HG03469 (cell line): Measurements from ENCODE around the gene UBE2QL1.
A peak's percentile ranks its signal among the peaks of the same experiment; 100 is the strongest.

Experiments
- ATAC-seq: cut with Tn5 transposase; IDR thresholded peaks from one replicate; pipeline ENCODE4 v1.9.1; 2021; ENCODE audit warnings: mild to moderate bottlenecking, moderate library complexity, moderate number of reproducible peaks; ENCODE audit not compliant: unreplicated experiment

UBE2QL1 gene

GRCh38 chr5:6473284-6473683 lies 24.6 kb downstream of the UBE2QL1 start:
- ATAC-seq, result no peak

DNA sequence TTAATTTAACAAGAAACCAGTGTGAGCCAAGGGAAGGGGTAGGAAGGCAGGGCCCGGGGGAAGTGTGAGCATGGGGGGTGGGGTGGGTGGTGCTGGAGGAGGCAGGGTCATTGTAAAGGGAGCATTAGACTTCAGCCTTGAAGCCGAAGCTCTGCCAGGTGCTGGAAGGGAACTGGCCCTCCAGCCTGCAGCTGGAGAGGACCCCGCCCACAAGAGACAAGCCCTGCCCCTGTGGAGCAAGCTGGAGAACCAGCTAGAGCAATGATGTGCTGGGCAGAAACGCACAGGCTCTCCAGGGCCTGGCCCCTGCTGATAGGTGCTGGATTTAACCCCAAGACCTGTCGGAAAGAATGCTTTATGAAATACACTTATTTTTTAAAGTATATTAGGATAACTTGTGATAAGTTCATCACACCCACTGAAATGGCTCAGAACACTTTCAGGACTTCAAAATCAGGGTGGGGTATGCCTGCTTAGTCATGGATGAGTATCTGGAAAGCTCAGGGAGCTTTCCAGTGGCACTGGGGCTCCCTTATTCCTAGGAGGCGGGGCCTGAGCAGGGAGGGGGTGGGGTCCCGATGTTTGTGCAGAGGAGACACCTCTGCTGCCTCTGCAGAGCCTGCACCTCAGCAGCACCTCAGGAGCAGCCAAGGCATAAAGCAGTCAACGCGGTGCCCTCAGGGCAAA lies 27.1 kb downstream of the UBE2QL1 start:
- no peak for ATAC-seq

DNA sequence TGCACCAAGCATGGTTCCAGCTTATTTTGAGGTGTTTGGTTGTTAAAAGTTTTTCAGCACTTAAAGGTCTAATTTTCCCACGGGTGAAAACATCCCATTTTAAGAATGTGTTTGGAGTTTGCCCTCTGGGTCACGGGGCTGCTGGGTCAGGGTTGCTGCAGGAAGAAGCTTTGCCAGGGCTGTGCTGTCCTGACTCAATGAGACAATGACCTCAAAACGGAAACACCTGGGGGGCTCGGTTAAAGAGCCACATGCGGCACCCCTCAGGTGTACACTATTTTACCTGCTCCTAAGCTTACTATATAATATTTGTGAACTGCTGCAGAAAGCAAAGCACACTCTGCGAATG lies 27.6 kb downstream of the UBE2QL1 start:
- no peak for ATAC-seq

DNA sequence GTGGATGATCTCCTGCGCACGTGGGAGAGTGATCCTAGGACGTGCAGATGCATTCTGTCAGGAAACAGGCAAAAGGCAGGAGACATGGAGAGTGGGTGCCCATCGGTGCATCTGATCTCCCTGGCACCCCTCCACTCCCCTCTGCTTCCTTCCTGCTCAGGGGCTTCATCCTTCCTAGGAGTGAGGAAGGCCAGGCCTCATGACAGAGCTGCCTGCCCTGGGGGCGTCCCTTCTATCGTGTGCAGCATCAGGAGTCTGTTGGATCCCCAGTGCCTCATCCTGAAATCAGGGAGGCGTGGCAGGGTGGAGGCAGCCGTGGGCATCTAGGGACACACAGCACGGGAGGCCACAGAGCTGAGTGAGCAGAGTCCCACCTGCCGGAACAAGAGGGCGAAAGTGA lies 30.1 kb downstream of the UBE2QL1 start:
- ATAC-seq, result no peak

DNA sequence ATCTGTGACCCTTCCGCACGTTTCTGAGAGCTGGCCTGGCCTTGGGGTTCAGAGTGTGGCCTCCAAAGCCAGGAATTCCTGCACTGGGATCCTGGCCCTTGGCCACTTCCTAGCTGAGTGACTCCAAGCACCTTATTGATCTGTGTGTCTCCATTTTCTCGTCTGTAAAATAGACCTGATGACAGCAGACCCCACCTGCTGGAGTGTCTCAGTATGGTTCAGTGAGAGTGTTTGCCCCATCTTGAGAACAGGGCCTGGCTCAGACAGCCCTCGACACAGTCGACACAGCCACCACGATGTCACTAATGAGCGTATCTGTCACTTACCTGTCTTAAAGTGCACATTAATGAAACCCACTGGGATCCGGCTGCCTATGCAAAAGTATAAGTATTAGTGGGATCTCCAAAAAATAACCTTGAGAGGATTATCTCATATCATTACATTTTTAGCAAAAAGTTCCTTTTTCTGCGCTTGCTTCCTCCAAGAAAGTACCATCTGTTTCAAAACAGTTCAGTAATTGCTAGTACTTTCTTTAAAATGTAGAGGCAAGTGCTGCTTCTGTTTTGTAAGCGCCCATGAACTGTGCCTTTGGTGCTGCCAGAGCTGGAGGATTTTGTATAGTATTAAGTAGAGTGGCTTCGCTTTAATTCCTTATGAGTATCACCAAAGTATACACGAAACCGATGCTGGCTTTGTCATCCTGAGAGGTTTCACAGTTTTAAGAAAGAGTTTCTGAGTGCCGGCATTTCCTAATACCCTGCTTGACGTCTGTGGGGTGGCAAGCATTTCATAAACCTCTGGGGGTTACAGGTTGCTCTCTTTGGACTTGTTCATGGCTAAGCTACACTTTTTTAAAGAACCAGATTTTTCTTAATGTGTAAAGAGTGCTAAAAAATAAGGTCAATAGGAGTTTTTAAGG lies 31.7 kb downstream of the UBE2QL1 start:
- ATAC-seq, result peak; percentile 43

- no peak for ATAC-seq
Observed at GRCh38 chr5:6482735-6483134, 34.1 kb downstream of the UBE2QL1 start.

GRCh38 chr5:6483880-6484382 lies 35.3 kb downstream of the UBE2QL1 start:
- ATAC-seq, result peak; percentile 84

- no peak for ATAC-seq
Observed at GRCh38 chr5:6484446-6484845, 35.8 kb downstream of the UBE2QL1 start.

- ATAC-seq, result no peak
Observed at GRCh38 chr5:6484899-6485298, 36.2 kb downstream of the UBE2QL1 start.

- no peak for ATAC-seq
Observed at GRCh38 chr5:6485441-6485840, 36.8 kb downstream of the UBE2QL1 start.

DNA sequence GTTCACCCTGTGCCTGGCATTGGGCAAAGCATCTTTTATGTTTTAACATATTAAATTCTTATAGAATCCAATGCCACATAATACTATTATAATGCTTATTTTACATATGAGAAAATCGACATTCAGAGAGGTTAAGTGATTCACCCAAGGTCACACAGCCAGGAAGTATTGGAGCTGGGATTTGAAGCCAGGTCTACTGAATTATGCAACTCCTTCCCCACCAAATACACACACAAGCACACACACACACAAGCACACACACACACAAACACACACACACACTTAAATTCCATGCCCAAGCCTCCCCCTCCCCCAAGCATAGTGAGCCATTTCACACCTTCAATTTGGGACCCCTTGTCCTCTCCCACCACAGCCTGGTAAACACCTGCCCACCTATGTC lies 37.4 kb downstream of the UBE2QL1 start:
- ATAC-seq, result no peak

DNA sequence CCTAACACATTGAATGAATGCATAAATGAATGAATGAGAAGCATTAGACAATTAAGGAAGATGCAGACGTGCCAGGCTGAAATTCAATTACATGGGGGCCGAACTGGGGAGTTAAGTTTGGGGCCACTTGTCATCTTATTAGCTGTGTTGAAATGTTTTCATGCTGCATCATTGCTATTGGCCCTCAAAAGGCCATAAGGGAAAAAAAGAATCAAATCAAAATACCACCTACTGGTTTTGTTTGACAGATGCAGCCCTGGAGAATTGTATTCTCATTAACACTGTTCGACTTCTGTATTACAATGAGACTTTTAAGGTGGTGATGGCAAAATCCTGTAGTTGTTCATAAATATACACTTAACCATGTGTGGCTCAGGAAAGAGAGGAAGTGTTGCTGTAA lies 38.4 kb downstream of the UBE2QL1 start:
- ATAC-seq, result no peak

DNA sequence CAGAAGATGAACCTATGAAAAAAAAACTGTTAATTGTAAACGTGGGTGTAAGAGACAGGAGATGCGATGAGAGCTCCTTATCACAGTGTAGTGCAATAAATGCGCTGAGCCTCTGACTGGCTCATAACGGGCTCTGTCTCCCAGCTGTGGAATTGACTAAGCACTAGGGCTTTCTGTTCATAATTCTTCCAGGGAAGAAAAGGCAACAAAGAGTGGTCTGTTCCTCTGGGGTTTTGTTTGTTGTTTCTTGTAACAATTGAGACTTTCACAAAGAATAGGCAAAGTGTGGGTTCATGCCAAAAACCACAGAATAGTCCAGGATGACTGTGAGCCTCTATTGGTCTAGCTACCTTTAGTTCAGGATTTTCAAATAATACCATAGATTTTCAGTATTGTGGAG lies 39.4 kb downstream of the UBE2QL1 start:
- no peak for ATAC-seq

DNA sequence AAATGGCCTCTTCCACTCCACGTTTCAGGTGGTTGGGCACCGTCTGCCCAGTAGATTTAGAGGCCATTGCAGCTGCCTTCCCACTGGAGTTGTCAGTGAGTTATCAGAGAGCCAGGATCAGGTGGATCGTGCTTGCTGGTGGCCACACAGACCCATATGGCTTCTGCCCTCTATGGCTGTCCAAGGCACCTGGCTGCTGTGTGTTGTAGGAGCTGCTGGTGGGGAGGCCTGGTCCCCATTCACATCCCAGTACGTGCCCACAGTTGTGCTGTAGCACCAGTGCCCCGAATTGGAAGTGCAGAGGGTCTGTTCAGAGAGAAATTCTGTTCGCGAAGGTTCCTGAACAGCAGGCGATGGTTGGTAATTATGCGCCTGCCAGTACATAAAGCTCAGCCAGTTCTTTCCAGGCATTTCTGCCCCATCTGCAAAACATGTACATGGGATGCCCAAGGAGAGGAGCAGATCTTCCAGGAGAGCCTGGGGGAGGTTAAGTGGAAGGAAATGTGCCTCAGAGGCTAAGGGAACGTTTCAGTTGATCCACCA lies 41.1 kb downstream of the UBE2QL1 start:
- ATAC-seq, result no peak

- no peak for ATAC-seq
Observed at GRCh38 chr5:6490246-6490645, 41.6 kb downstream of the UBE2QL1 start.

DNA sequence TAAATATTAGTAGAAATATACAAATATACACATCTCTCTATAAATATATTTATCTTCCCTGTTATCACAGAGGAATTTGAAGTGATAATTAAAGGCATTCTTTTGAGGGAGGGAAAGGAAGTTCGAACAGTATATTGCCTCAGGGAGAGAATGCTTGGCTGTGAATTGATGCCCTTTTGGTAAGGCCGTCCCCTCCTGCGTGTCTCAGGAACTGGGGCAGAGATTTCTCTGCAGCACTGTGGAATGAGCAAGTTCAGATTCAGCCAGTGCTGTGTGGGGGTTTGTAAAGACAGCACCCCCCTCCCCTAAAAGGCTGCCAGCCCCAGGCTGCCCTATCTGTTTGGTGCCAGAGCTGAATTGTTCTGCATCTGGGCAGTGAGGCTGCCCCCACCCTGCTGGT lies 42.0 kb downstream of the UBE2QL1 start:
- ATAC-seq, result no peak

DNA sequence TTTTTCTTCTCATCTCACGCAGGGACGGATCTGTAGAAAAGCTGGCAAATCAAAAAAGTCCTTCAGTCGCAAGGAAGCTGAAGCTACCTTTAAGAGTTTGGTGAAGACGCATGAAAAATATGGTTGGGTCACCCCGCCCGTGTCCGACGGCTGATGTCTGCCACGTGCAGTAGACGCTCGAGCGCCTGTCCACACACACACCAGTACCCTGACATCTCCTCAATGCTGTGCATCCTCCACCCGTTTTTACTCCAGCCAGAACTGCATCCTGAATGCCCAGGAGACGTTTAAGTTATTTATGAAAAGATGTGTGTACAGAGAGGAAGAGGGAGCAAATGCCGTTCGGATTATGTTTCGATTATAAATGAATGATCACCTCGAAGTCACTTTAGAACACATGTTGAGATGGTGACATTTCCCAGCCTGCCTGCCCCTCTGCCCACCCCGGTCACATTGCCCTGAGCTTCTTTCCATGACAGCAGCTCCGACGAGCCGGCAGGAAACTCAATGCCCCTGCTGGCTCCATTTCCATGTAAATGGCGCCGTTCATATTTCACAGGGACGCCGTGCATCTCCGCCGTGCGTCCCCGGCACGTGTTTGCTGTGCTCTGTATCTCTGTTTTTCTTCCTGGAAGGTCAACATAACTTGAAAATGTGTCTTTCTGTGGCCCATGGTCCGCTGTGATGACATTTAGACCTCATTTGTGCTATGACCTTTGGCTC lies 42.7 kb downstream of the UBE2QL1 start:
- ATAC-seq, result no peak

- no peak for ATAC-seq
Observed at GRCh38 chr5:6491919-6492290, 43.2 kb downstream of the UBE2QL1 start.

- peak; percentile 20 for ATAC-seq
Observed at GRCh38 chr5:6492934-6493333, 44.3 kb downstream of the UBE2QL1 start.

- ATAC-seq, result no peak
Observed at GRCh38 chr5:6493681-6494454, 45.2 kb downstream of the UBE2QL1 start.
